GM21447 (cell line): Measurements from ENCODE around the gene SH3BP4.

Source experiments
- ATAC-seq: cut with Tn5 transposase; IDR thresholded peaks from one replicate; pipeline ENCODE4 v1.9.1; 2021; ENCODE audit not compliant: unreplicated experiment

The SH3BP4 gene

DNA sequence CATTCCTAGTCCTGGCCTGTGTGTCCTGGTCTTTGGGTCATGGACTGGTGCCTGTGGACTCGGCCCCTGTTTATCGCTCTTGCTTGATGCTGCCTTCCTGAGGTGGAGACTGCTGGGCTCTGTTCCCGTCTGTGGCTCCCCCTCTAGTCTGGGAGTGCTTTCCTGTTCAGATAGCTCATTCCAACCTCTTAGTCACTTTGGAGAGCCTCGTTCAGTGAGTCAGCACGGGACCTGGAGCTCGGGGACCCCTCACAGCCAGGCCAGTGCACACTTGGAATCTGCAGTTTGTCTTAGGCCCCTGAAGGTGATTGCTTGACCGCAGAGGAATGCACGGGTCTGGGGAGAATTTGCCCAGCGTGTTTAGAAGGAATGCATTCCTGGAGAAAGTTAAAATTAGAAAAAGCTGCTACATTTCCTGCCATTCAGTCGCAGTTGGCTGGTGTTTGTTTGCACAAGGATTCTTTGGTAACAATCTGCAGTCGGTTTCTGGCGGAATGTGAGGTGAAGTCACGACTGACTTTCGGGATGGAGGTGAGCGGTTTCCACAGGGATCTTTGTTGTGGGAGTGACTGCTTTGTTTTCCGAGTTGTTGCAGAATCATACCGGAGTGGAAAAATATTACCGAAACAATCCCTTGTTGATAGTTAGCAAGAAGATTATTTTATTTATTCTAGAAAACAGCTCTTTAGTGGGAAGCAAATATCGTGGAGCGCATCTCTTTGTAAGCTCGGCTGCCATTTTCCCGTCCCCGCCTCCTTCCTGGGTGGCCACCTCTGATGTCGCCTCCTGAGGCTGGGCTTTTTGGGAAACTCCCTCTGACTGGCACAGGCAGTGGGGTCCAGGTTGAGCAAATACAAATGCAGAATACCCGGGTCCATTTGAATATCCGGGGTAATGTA is 29.6 kb downstream of the SH3BP4 start:
- no peak for ATAC-seq

DNA sequence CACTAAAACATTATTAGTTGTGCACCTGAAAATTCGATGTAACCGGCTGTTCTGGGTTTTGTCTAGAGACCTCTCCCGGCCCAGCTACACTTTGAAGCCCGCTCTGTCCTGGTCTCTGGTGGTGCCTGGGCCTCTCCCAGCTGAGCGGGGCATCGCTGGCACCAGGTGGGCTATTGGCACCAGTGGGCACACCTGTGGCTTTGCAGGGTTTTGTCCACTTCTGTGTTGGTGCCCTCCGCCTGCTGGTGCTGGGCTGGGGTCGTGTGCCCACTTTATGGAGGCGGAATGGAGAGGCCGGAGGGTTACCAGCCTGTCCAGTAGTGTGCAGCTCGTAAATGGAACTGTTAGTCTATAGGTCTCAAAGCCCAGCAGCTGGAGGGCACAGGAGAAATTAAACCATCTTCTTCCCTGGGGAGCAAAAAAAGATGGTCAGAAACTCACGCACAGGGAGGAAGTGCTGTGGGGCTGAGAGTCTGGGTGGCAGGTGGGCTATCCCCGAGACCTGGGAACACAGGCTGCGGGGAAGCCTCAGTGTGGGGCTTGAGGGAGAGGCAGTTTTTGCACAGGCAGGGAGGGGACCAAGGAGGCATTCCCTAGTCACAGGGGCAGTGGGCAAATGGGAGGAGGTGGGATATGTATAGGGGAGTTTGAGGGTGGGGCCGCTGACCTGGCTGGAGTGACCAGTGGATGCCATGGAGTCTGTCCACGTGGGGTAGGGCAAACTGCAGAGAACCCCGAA is 30.4 kb downstream of the SH3BP4 start:
- no peak for ATAC-seq

DNA sequence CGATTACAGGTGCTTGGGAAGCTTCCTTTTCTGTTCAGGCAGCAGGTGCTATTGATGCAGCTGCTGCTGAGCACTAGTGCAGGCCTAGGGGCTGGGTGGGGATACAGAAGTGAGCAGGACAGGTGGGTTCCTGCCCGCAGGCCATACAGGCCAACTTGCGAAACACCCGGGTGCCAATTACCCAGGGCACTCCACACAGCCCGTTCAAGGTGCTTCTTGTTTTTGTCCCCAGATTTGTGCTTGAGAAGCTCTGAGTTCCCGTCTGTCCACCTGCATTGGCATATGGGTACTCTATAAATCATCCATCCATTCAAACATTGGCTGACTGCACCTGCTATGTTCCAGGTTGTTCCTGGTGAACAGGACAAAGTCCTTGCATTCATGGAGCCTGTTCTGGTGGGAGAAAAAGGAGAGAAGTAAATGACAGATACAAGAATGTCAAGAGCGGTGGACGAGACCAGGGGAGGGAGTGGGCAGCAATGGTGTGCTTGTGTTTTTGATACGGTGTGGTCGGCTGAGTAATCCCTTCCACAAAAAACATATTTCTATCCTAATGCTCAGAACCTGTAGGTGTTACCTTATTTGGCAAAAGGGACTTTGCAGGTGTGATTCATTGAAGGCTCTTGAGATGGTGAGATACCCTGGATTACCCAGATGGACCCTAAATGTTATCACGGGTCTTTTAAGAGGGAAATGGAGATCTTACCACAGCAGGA is 31.4 kb downstream of the SH3BP4 start:
- ATAC-seq = no peak

GRCh38 chr2:234985608-234986245 is 33.9 kb downstream of the SH3BP4 start:
- no peak for ATAC-seq

- no peak for ATAC-seq
These were observed 34.6 kb downstream of the SH3BP4 start for GRCh38 chr2:234986390-234986789.

- ATAC-seq = no peak
These were observed 35.3 kb downstream of the SH3BP4 start for GRCh38 chr2:234986876-234987720.

DNA sequence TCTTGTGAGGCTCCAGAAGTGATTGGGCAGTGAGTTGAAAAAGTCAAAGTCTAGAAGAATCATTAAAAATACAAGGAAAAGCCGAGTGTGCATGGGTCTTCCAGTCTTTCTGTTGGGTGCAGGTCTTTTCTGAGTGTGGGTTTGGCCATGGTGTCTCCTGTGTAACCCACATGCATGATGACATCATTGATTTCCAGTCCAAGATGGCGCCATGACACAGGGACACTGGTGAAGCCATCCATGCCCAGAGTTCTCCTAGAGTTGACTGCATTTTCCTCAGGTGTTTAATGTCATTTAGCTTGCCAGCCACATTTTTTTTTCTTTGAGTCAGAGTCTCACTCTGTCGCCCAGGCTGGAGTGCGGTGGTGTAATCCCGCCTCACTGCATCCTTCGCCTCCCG is 35.9 kb downstream of the SH3BP4 start:
- no peak for ATAC-seq

- ATAC-seq = no peak
These were observed 36.7 kb downstream of the SH3BP4 start for GRCh38 chr2:234988491-234988890.

- no peak for ATAC-seq
These were observed 37.4 kb downstream of the SH3BP4 start for GRCh38 chr2:234989183-234989701.

GRCh38 chr2:234990300-234990699 is 38.5 kb downstream of the SH3BP4 start:
- no peak for ATAC-seq

GRCh38 chr2:234991290-234991689 is 39.5 kb downstream of the SH3BP4 start:
- no peak for ATAC-seq

- no peak for ATAC-seq
These were observed 40.0 kb downstream of the SH3BP4 start for GRCh38 chr2:234991793-234992192.

GRCh38 chr2:234992196-234992595 is 40.4 kb downstream of the SH3BP4 start:
- ATAC-seq = no peak

DNA sequence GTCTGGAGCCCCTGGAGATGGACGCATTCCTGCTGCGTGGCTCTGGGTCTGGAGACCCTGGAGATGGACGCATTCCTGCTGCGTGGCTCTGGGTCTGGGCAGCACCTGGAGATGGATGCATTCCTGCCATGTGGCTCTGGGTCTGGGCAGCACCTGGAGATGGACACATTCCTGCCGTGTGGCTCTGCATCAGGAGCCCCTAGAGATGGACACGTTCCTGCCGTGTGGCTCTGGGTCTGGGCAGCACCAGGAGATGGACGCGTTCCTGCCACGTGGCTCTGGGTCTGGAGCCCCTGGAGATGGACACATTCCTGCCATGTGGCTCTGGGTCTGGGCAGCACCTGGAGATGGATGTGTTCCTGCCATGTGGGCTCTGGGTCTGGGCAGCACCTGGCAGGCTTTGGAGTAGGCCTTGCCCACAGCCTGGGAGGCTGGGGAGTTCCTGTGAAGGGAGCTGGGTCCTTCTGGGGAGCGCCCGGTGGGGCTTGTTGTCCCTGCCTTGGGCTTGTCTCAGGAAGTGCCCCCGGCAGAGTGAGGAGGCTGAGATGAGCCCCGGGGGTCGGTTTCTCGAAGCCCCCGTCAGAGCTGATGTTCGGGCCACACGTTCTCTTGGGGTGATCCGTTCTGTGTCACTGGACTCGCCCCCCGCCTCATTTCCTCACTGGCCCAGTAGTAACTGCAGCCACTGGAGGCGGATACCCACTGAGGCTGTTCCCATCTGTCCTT is 41.0 kb downstream of the SH3BP4 start:
- no peak for ATAC-seq

GRCh38 chr2:234993541-234993981 is 41.7 kb downstream of the SH3BP4 start:
- no peak for ATAC-seq

- ATAC-seq = no peak
These were observed 42.9 kb downstream of the SH3BP4 start for GRCh38 chr2:234994438-234995321.

DNA sequence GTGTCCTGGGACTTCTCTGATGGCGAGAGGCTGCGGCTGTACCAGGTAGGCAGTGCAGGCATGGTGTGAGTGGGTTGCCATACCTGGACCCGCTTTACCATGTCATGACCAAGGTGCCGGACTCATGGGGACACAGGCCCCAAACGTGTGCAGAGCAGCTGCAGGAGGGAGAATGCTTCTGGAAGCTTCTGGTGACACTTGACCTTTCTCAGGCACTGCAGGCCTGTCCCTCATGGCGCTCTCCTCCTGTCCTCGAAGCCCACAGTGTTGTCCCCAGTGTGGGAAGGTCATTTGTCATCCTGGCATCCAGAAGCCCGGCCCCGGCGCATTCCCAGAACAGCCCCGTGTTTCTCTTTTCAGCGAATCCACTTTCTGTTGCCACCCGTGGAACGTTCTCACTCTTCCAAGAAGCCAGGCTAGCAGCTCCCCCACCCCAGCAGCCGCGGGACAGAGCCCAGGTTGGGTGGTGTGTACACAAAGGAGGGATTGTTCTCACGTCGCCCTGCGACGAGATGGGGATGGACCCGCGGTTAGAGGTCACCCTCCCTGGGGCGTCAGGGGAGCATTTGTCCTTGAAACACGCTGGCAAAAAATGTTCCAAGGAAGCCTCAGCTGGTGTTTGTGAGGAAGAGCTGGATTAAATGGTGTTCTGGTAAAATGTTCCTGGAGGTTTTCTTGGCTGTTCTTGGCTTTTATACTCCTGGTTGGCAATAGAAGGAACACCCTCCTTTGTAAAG is 43.7 kb downstream of the SH3BP4 start:
- no peak for ATAC-seq
